Measurements from ENCODE around the gene HSPA1L.
"Not testable (repeated sequence)": the region's sequence is repeated elsewhere in the genome, so short reads cannot be mapped to it uniquely, and the experiment has no call there.

DNA sequence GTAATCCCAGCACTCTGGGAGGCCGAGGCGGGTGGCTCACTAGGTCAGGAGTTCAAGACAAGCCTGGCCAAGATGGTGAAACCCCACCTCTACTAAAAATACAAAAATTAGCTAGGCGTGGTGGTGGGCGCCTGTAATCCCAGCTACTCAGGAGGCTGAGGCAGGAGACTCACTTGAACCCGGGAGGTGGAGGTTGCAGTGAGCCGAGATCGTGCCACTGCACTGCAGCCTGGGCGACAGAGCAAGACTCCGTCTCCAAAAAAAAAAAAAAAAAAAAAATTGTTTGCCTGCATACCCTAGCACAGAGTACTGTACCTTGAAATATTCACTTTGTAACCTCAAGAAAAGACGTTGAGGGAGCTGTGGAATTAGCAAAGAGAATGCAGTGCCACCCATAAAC lies 5.3 kb upstream of the HSPA1L start:
- TF ChIP-seq, protein P1, sequence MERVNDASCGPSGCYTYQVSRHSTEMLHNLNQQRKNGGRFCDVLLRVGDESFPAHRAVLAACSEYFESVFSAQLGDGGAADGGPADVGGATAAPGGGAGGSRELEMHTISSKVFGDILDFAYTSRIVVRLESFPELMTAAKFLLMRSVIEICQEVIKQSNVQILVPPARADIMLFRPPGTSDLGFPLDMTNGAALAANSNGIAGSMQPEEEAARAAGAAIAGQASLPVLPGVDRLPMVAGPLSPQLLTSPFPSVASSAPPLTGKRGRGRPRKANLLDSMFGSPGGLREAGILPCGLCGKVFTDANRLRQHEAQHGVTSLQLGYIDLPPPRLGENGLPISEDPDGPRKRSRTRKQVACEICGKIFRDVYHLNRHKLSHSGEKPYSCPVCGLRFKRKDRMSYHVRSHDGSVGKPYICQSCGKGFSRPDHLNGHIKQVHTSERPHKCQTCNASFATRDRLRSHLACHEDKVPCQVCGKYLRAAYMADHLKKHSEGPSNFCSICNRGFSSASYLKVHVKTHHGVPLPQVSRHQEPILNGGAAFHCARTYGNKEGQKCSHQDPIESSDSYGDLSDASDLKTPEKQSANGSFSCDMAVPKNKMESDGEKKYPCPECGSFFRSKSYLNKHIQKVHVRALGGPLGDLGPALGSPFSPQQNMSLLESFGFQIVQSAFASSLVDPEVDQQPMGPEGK (CRISPR knock-in tag; IDR thresholded peaks at IDR 0.05; ENCODE audit: borderline replicate concordance), result not testable (repeated sequence)
- TF ChIP-seq ESRRG (CRISPR knock-in tag; IDR thresholded peaks at IDR 0.05); TCF4 (CRISPR knock-in tag; IDR thresholded peaks at IDR 0.05; ENCODE audit: borderline replicate concordance); CREB5 (CRISPR knock-in tag; IDR thresholded peaks at IDR 0.05; ENCODE audit: low read depth); TSHZ2 (CRISPR knock-in tag; IDR thresholded peaks at IDR 0.05): not testable (repeated sequence)
